ENCODE results near the gene ASPG. TPM values are rescaled to one million over a fixed set of nuclear protein-coding genes. Genes with fewer than 3 reads are reported as not detected.

ASPG gene
- total and polyA plus RNA-seq, 2 of the 13 experiments (the other 11 are each of a cell fraction or from before 2014, with no cell fraction given) = not detected

- TF ChIP-seq ZNF691 (CRISPR knock-in tag; IDR thresholded peaks at IDR 0.05; ENCODE audit: borderline replicate concordance, low read depth) (no peak), TEF (CRISPR knock-in tag; IDR thresholded peaks at IDR 0.05) (no peak), HDAC6 (IDR thresholded peaks at IDR 0.05; ENCODE audit: low read depth, low read length) (no peak), ZNF136 (CRISPR knock-in tag; IDR thresholded peaks at IDR 0.05; ENCODE audit: low read depth) (no peak), SETDB1 (CRISPR knock-in tag; IDR thresholded peaks at IDR 0.05; ENCODE audit: borderline replicate concordance) (no peak), ZNF512B (CRISPR knock-in tag; IDR thresholded peaks at IDR 0.05; ENCODE audit: borderline replicate concordance) (no peak), NFIB (CRISPR knock-in tag; IDR thresholded peaks at IDR 0.05; ENCODE audit: borderline replicate concordance) (no peak), PHF20 (CRISPR knock-in tag; IDR thresholded peaks at IDR 0.05) (no peak), ZBTB37 (CRISPR knock-in tag; IDR thresholded peaks at IDR 0.05) (no peak), BRCA1 (CRISPR knock-in tag; IDR thresholded peaks at IDR 0.05) (no peak), IKZF1 (IDR thresholded peaks at IDR 0.05) (no peak), MTA3 (CRISPR knock-in tag; IDR thresholded peaks at IDR 0.05) (no peak), HHEX (CRISPR knock-in tag; IDR thresholded peaks at IDR 0.05) (no peak), PRDM4 (CRISPR knock-in tag; IDR thresholded peaks at IDR 0.05; ENCODE audit: borderline replicate concordance) (no peak)
- ATAC-seq (no peak), DNase-seq (ENCODE audit: low spot score) (no peak), FAIRE-seq (no peak)
- ChIA-PET CTCF (ENCODE audit: low intra/inter-chr PET ratio, low total read pairs) (no interaction called here), POLR2A (no interaction called here)
- H3K27me3 ChIP-seq (ENCODE audit: control insufficient read depth in 1 of 2, insufficient read depth in 2 of 2, low read length in 2 of 2) = peaks cover 5 to 42% of the 10 kb centered on the region in 2 experiments; a peak in 4 of 5 replicates
- BruUV-seq (replicated peaks) = no TSS peak
- H3K4me1 ChIP-seq (ENCODE audit: insufficient read depth, low read length) = no peaks in the 10 kb centered on the region
- no peaks in the 10 kb centered on the region for H4K20me1 ChIP-seq (ENCODE audit: insufficient read depth, low read length)
- intact Hi-C loops (cut with micrococcal nuclease; ENCODE audit: unreplicated experiment) = no loop called here
- H3K9me3 ChIP-seq (ENCODE audit: low read length) = no peaks in the 10 kb centered on the region
- no peak overlapping the region for H2AFZ ChIP-seq (ENCODE audit: low read length)
- H3K4me2 ChIP-seq (ENCODE audit: low read depth, low read length) = no peak overlapping the region
- no peak overlapping the region for H3K9ac ChIP-seq (ENCODE audit: insufficient read depth, low read depth, low read length)
- no peaks in the 10 kb centered on the region for H3K36me3 ChIP-seq (replicated peaks in 1 of 2; ENCODE audit: control insufficient read depth in 1 of 2, insufficient read depth in 2 of 2, low read length in 2 of 2)
- H3K27ac ChIP-seq (ENCODE audit: extremely low read length, insufficient read depth, low read length) = no peak overlapping the region
- 13% methylated on average over 2 of the region's 3 CpGs for WGBS (ENCODE audit: low lambda C conversion rate)
- no peak overlapping the region for H3K4me3 ChIP-seq (replicated peaks in 1 of 3; ENCODE audit: insufficient read depth in 1 of 3, low read depth in 2 of 3, low read length in 3 of 3)
- in situ Hi-C loops (cut with HindIII; ENCODE audit: extremely low pct_ligation_motif_present, low pct_unique_long_range_greater_than_20kb) = no loop called here
- H3K79me2 ChIP-seq (ENCODE audit: insufficient read depth, low read length) = no peaks in the 10 kb centered on the region
These were observed 47.6 kb upstream of the ASPG start for GRCh38 chr14:104037903-104038302.

Data from HepG2 (cell line).